HUES48 (cell line): ENCODE measurements around the gene SAMD4A.
A peak's percentile ranks its signal among the peaks of the same experiment; 100 is the strongest.

Experiments
- H3K27ac ChIP-seq: one replicate; pipeline ENCODE4 v1.7.0; 2013; ENCODE audit warnings: low read depth, low read length, inconsistent platforms
- H3K27me3 ChIP-seq: 2 replicates; pipeline ENCODE4 v1.6.1; 2013; ENCODE audit warnings: mild to moderate bottlenecking, low read length; ENCODE audit not compliant: control insufficient read depth, insufficient read depth
- H3K36me3 ChIP-seq: 2 replicates; pipeline ENCODE4 v1.6.1; 2013; ENCODE audit warnings: low read length; ENCODE audit not compliant: control insufficient read depth, insufficient read depth
- H3K4me1 ChIP-seq: 2 replicates; pipeline ENCODE4 v1.6.1; 2013; ENCODE audit warnings: mild to moderate bottlenecking, low read length; ENCODE audit not compliant: control insufficient read depth, insufficient read depth
- H3K4me3 ChIP-seq: 2 replicates; pipeline ENCODE4 v1.5.1; 2013; ENCODE audit warnings: mild to moderate bottlenecking, low read depth, low read length
- H3K9ac ChIP-seq: 2 replicates; pipeline ENCODE4 v1.6.1; 2013; ENCODE audit warnings: mild to moderate bottlenecking, low read depth, low read length, moderate library complexity
- H3K9me3 ChIP-seq: 2 replicates; pipeline ENCODE4 v1.6.1; 2013; ENCODE audit warnings: low read length; ENCODE audit not compliant: control insufficient read depth, insufficient read depth

SAMD4A gene

GRCh38 chr14:54647378-54647777 lies 80.5 kb downstream of the SAMD4A start:
- Histone ChIP-seq H3K27ac (no peak overlapping the region), H3K9me3 (no peaks in the 10 kb centered on the region), H3K4me3 (no peak overlapping the region), H3K36me3 (no peaks in the 10 kb centered on the region), H3K9ac (no peak overlapping the region), H3K27me3 (no peaks in the 10 kb centered on the region), H3K4me1 (peaks cover 52% of the 10 kb centered on the region)

DNA sequence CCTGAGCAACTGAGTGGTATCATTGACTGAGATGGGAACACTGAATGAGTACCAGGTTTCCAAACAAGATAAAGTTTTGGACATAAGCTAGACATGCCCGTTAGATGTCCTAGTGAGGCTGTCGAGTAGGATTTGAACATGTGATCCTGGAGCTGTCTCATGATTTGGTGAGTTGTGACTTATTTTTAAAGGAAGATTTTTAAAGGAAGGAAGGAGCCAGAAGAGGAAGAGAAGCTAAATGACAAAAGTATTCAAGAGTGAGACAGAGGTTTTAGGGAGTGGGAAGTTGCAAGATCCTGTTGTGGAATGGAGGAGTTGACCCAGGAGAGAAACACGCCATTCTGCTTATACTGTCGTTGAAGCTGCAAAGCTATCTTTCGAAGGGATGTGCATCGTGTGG lies 82.1 kb downstream of the SAMD4A start:
- H3K4me1 ChIP-seq = peaks cover 48% of the 10 kb centered on the region
- H3K9me3 ChIP-seq = no peaks in the 10 kb centered on the region
- no peak overlapping the region for H3K27ac ChIP-seq
- H3K27me3 ChIP-seq = no peaks in the 10 kb centered on the region
- H3K9ac ChIP-seq = no peak overlapping the region
- H3K36me3 ChIP-seq = no peaks in the 10 kb centered on the region
- no peak overlapping the region for H3K4me3 ChIP-seq

DNA sequence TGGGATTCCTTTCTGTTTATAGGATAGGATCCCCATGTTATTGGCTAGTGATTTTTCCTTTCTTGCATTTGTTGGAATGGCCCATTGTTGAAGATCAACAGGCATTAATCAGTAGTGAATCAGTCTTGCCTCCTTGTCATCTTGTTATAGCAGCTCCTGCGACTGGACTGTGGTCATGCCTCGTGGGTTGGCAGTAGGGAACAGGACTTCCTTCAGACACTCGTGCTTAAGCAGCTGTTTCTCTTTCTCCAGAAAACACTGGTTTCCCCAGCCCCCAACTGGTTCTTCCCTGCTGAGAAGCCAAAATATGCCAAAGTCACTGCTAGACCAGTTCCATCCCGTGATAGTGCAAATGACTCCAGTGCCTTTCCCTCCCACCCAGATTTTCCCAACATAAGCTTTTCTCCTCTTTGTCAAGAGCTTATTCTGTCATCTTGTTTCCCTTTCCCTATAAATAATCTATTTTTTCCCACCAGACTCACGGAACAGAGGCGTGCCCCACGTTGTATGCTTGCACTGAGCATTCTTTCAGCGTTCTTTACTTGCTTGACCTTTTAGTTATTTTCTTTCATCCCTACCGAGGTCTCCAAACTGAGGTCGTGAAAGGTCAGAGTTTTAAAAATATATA lies 83.5 kb downstream of the SAMD4A start:
- H3K27me3 ChIP-seq = no peaks in the 10 kb centered on the region
- H3K9me3 ChIP-seq = no peaks in the 10 kb centered on the region
- no peak overlapping the region for H3K4me3 ChIP-seq
- H3K9ac ChIP-seq = no peak overlapping the region
- H3K36me3 ChIP-seq = no peaks in the 10 kb centered on the region
- peaks cover 55% of the 10 kb centered on the region for H3K4me1 ChIP-seq
- H3K27ac ChIP-seq = peak overlapping the region; percentile 92

DNA sequence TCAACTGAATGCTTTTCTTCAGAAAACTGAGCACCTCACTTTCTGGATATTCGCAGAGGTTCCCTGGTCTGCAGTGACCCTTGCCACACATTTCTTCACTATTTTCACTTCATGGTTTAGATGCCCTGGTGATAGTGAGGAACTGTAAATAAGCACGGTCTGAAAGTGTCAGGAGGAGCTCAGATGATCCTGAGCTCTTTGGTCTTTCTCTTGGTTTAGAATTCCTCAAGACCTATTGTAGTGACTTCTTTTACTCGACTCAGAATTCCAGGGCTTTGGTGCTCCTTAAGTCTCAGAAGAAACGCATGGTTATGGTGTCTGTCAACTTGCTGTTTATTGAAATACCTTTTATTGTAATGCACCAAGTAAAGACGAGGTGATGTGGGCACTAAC lies 84.0 kb downstream of the SAMD4A start:
- Histone ChIP-seq H3K27ac (peak overlapping the region; percentile 92), H3K9ac (no peak overlapping the region), H3K27me3 (no peaks in the 10 kb centered on the region), H3K36me3 (no peaks in the 10 kb centered on the region), H3K4me3 (no peak overlapping the region), H3K4me1 (peaks cover 55% of the 10 kb centered on the region), H3K9me3 (no peaks in the 10 kb centered on the region)

- Histone ChIP-seq H3K4me3 (peak overlapping the region; percentile 24; the same call in 1 of the 2 replicates), H3K27me3 (no peaks in the 10 kb centered on the region), H3K9me3 (no peaks in the 10 kb centered on the region), H3K36me3 (no peaks in the 10 kb centered on the region), H3K9ac (peak overlapping the region; percentile 77), H3K27ac (peak overlapping the region; percentile 92), H3K4me1 (peaks cover 55% of the 10 kb centered on the region)
Observed at GRCh38 chr14:54651649-54652048, 84.7 kb downstream of the SAMD4A start.

- peaks cover 55% of the 10 kb centered on the region for H3K4me1 ChIP-seq
- no peaks in the 10 kb centered on the region for H3K27me3 ChIP-seq
- peak overlapping the region; percentile 24; the same call in 1 of the 2 replicates for H3K4me3 ChIP-seq
- peak overlapping the region; percentile 92 for H3K27ac ChIP-seq
- H3K9me3 ChIP-seq = no peaks in the 10 kb centered on the region
- H3K9ac ChIP-seq = peak overlapping the region; percentile 77
- H3K36me3 ChIP-seq = no peaks in the 10 kb centered on the region
Observed at GRCh38 chr14:54652188-54652587, 85.3 kb downstream of the SAMD4A start.

DNA sequence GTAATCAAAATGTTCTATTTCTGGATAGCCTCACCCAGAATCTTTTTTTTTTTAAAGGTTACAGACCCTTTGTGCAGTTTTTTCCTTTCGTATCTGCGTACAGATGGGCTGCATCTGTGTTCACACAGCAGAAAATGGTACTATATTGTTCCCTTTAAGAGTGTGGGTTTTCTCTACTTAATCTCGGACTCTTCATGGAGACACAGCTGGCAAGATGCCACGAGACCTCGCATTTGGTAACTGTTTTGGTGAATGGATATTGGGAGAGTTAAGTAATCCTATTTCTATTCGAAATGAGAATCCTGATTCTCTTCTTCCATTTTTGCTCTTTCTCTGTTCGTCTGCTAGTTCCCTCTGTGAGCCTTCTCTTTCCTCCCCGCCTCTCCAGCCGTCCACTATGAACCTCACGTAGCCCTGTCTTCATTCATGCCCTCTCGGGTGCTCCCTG lies 85.7 kb downstream of the SAMD4A start:
- peak overlapping the region; percentile 92 for H3K27ac ChIP-seq
- H3K27me3 ChIP-seq = no peaks in the 10 kb centered on the region
- peak overlapping the region; percentile 18; the same call in 1 of the 2 replicates for H3K9ac ChIP-seq
- peaks cover 55% of the 10 kb centered on the region for H3K4me1 ChIP-seq
- no peaks in the 10 kb centered on the region for H3K36me3 ChIP-seq
- H3K4me3 ChIP-seq = peak overlapping the region; percentile 22; the same call in 1 of the 2 replicates
- H3K9me3 ChIP-seq = no peaks in the 10 kb centered on the region

- Histone ChIP-seq H3K4me3 (no peak overlapping the region), H3K27me3 (no peaks in the 10 kb centered on the region), H3K36me3 (no peaks in the 10 kb centered on the region), H3K27ac (peak overlapping the region; percentile 29), H3K9me3 (no peaks in the 10 kb centered on the region), H3K4me1 (peaks cover 52% of the 10 kb centered on the region), H3K9ac (no peak overlapping the region)
Observed at GRCh38 chr14:54653712-54654469, 87.0 kb downstream of the SAMD4A start.

DNA sequence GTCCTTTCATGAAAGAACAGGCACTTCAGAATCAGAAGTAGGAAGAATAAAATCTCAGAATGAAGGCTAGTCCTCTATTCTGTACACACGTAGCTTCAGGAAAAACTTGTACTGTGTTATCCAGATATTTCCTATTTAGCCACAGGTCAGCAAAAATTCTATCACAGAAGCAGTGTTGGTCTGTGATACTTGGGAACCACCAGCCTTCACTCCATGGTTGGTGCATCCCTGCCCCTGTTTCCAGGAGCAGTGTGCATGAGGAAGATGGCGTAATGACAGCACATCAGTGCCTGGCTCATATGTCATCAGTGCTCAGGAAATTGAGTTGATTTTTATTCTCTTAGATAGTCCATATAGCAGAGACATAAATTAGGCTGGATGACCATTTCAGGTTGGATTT lies 87.7 kb downstream of the SAMD4A start:
- peaks cover 45% of the 10 kb centered on the region for H3K4me1 ChIP-seq
- no peaks in the 10 kb centered on the region for H3K36me3 ChIP-seq
- H3K9ac ChIP-seq = no peak overlapping the region
- H3K27ac ChIP-seq = no peak overlapping the region
- H3K4me3 ChIP-seq = no peak overlapping the region
- no peaks in the 10 kb centered on the region for H3K9me3 ChIP-seq
- H3K27me3 ChIP-seq = no peaks in the 10 kb centered on the region

- no peak overlapping the region for H3K27ac ChIP-seq
- H3K9ac ChIP-seq = no peak overlapping the region
- H3K4me3 ChIP-seq = no peak overlapping the region
- no peaks in the 10 kb centered on the region for H3K27me3 ChIP-seq
- no peaks in the 10 kb centered on the region for H3K9me3 ChIP-seq
- H3K4me1 ChIP-seq = peaks cover 9% of the 10 kb centered on the region
- H3K36me3 ChIP-seq = no peaks in the 10 kb centered on the region
Observed at GRCh38 chr14:54658836-54659235, 91.9 kb downstream of the SAMD4A start.

GRCh38 chr14:54659365-54659764 lies 92.4 kb downstream of the SAMD4A start:
- H3K9me3 ChIP-seq = no peaks in the 10 kb centered on the region
- H3K27me3 ChIP-seq = no peaks in the 10 kb centered on the region
- no peak overlapping the region for H3K9ac ChIP-seq
- no peak overlapping the region for H3K27ac ChIP-seq
- no peak overlapping the region for H3K4me3 ChIP-seq
- no peaks in the 10 kb centered on the region for H3K36me3 ChIP-seq
- peaks cover 4% of the 10 kb centered on the region; the same call in 1 of the 2 replicates for H3K4me1 ChIP-seq
